Spleen (tissue), 11 donors: ENCODE measurements around the gene ATP1A4. TPM values are rescaled to one million over a fixed set of nuclear protein-coding genes. Genes with fewer than 3 reads are reported as not detected.

ENCODE experiments used
- DNase-seq: peaks from one replicate; pipeline ENCODE4 v3.0.0-alpha.2; 2020
- H3K27ac ChIP-seq, 8 donors: fragments of 200-600 bp; sonication (generic) in 7 of 8; 1 replicate in 4 of 8; 2 replicates in 4 of 8; pipeline versions ENCODE4 v1.5.0 to v1.8.0; 2016 to 2021; ENCODE audit warnings: inconsistent platforms in 4 of 8, mild to moderate bottlenecking in 4 of 8, moderate library complexity in 1 of 8
- H3K27me3 ChIP-seq, 7 donors: fragments of 200-600 bp; sonication (generic) in 6 of 7; replicated peaks in 1 of 7; 1 replicate in 4 of 7; 2 replicates in 3 of 7; pipeline versions ENCODE4 v1.5.0 to v1.8.0; 2016 to 2021; ENCODE audit warnings: inconsistent platforms in 3 of 7, mild to moderate bottlenecking in 1 of 7
- H3K36me3 ChIP-seq, 6 donors: fragments of 200-600 bp; sonication (generic) in 5 of 6; 1 replicate in 4 of 6; 2 replicates in 2 of 6; pipeline versions ENCODE4 v1.5.0 to v1.8.0; 2016 to 2021; ENCODE audit warnings: inconsistent platforms in 2 of 6
- H3K4me1 ChIP-seq, 6 donors: fragments of 200-600 bp; sonication (generic) in 5 of 6; 1 replicate in 3 of 6; 2 replicates in 3 of 6; pipeline versions ENCODE4 v1.5.0 to v1.8.0; 2016 to 2021; ENCODE audit warnings: inconsistent platforms in 3 of 6
- H3K4me3 ChIP-seq, 8 donors: fragments of 200-600 bp; sonication (generic) in 7 of 8; 1 replicate in 4 of 8; 2 replicates in 4 of 8; pipeline versions ENCODE4 v1.5.0 to v1.8.0; 2016 to 2021; ENCODE audit warnings: inconsistent platforms in 4 of 8, mild to moderate bottlenecking in 4 of 8, moderate library complexity in 2 of 8
- H3K9me3 ChIP-seq, 8 donors: fragments of 200-600 bp; sonication (generic) in 7 of 8; 1 replicate in 4 of 8; 2 replicates in 4 of 8; pipeline versions ENCODE4 v1.5.0 to v1.8.0; 2016 to 2021; ENCODE audit warnings: inconsistent platforms in 4 of 8
- CTCF ChIP-seq, 11 experiments: fragments of 200-600 bp in 7 of 11; fragments of 450-650 bp in 4 of 11; sonication (generic) in 4 of 11; IDR thresholded peaks in 8 of 11; conservative IDR thresholded peaks in 3 of 11; 1 replicate in 7 of 11; 2 replicates in 4 of 11; pipeline versions ENCODE4 v1.4.0 to v1.8.0; 2016 to 2021; ENCODE audit warnings: antibody characterized with exemption in 11 of 11, inconsistent platforms in 4 of 11, mild to moderate bottlenecking in 1 of 11
- POLR2A ChIP-seq, 3 donors: fragments of 450-650 bp; IDR thresholded peaks; one replicate each; pipeline ENCODE4 v1.5.1; 2017; ENCODE audit warnings: antibody characterized with exemption in 3 of 3, mild to moderate bottlenecking in 1 of 3
- POLR2AphosphoS5 ChIP-seq, 3 donors: sonication (generic); formaldehyde crosslinking; IDR thresholded peaks; one replicate each; pipeline ENCODE4 v1.5.1; 2017; ENCODE audit warnings: antibody characterized with exemption in 3 of 3
- WGBS, 5 donors: extraction: QIAGEN DNeasy Blood & Tissue Kit in 3 of 5; methylation state at CpG; one replicate each; pipeline versions ENCODE4 v1.1.5 to v1.1.7; 2013 to 2018; 5-methylcytosine and 5-hydroxymethylcytosine counted together
- intact Hi-C: fragments of 100-400 bp; cut with DNase I; formaldehyde crosslinking; loops from one replicate; pipeline ENCODE4 v1.15.0; 2023; ENCODE audit warnings: low total_unique reads
- polyA plus RNA-seq, 3 donors: library from polyadenylated mRNA; stranded (reverse); fragments of 200-250 nt; gene quantifications; one replicate each; pipeline ENCODE4 v1.2.1, GENCODE V29; 2013
- total RNA-seq, 7 donors: library from RNA; depleted of rRNA in 3 of 7; stranded (reverse); fragments of >200 nt in 3 of 7; fragmentation: NEBNext Ultra II Directional in 4 of 7; extraction: Animal tissue kit (Norgen Biotek cat#: 25700) in 4 of 7; gene quantifications; one replicate each; pipeline versions ENCODE4 v1.1.0 to v1.2.1, GENCODE V29; 2016 to 2021
- donor health status: healthy with polysubstance abuse.
- donor health status: DM: no; HTN: no; CAD: no; lungs with moderate emphysema.
- donor health status: DM: no; HTN: no; CAD: no.
- donor health status: Bipolar disorder and iron deficiency.
- donor health status: healthy.
- donor health status: DM: no; HTN: no; CAD: no.
- donor health status: DM: yes; HTN: yes; CAD: no.

ATP1A4 gene
- total and polyA plus RNA-seq, 10 donors: 0.70 to 2.9 (median 0.95) TPM; not detected in 2

DNA sequence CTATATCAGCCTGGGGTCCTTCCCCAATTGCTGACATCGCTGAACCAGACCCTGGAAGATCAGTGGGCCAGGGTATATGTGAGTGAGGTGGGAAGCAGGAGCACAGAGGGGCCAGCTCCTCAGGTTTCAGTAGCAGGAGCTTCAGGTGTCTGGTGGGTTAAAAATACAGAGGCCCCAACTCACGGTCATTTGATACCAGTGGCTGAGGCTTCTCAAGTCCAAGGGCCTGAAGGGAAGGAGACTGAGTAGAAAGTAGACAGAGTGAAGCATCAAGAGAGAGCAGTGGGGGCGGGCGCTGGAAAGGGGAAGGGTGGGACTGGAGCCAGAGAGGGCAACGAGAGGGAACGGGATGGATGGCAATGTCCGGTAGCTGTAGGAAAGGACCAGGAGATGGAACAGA, 36.9 kb downstream of the ATP1A4 start:
- Histone ChIP-seq H3K4me1 (peaks cover 0 to 18% (median 10%) of the 10 kb centered on the region in 6 donors), H3K9me3 (no peaks in the 10 kb centered on the region), H3K36me3 (no peaks in the 10 kb centered on the region), H3K4me3 (no peak overlapping the region), H3K27ac (no peak overlapping the region), H3K27me3 (no peaks in the 10 kb centered on the region)
- TF ChIP-seq POLR2A (IDR thresholded peaks at IDR 0.05): no peak
- TF ChIP-seq CTCF (IDR thresholded peaks at IDR 0.05 in 8 of 11, conservative IDR thresholded peaks at IDR 0.05 in 3 of 11): no peak
- TF ChIP-seq POLR2AphosphoS5 (IDR thresholded peaks at IDR 0.05): no peak
- DNase-seq: no peak
- WGBS, 5 donors: 81 to 89% (median 82%) methylated on average over 7 of the region's 7 CpGs
- intact Hi-C loops: loop anchor here (10.0 kb wide), 1 partner anchor 84 kb away; no protein-coding TSS in a partner anchor

DNA sequence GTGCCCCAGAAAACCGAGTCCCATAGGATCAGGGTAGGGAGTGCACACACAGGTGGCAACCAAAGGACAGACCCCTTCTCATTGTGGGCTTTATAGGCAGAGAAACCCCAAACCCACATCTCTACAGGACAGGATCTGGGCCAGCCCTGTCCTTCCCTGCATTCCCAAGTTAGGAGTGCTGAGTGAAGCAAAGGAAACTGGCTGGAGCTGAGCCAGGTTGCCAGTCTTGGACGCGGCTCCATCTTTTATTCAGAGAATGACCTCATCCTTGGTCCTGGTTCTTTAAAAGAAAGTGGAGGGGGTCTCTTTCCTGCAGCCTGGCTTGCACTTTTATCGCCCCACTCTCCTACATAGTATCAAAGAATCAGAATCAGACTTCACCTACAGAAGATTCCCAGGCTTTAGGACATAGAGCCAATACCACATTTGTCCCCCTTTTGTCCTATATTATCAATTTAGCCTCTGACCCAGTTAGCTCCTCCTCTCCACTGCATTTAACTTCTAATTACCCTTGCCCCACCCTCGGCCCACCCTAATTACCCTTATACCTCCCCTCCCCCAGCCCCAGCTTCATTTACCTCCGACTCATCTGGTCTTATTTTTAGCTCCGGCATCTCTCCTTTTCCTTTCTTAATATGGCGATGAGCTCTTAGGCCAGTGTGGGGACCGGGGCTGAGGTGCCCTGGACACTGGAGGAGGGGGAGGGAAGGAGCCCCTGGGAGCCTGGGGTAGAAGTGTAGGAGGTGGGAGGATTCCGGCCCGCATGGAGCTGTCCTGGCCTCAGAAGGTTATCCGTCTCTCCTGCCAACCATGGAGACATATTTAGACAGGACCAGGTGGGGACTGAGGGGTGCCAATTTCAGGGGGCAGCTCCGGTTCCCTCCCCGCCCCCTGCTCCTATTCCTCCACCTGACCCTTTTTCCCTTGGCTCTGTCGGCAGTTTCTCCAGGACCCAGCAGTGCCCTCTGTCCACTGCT, 38.5 kb downstream of the ATP1A4 start, which contains the start of gene CASQ1:
Gene CASQ1, plus strand, starts transcription at position 927 of the 977 bp plus-strand sequence. CDS start 177 bp downstream, outside the sequence.
- Histone ChIP-seq H3K27ac (no peak within 1 kb of the TSS), H3K4me3 (no peak within 1 kb of the TSS), H3K36me3 (no peaks in the 10 kb centered on the region), H3K27me3 (no peaks in the 10 kb centered on the region), H3K9me3 (no peaks in the 10 kb centered on the region), H3K4me1 (peaks cover 0 to 21% (median 12%) of the 10 kb centered on the region in 6 donors)
- intact Hi-C loops: loop anchor here (5.0 to 10.0 kb wide), 3 partner anchors 85 to 187 kb away; no protein-coding TSS in a partner anchor
- 78 to 83% (median 81%) methylated on average over 14 to 15 of the region's 15 CpGs for whole genome bisulfite sequencing, 5 donors
- no peak for DNase-seq
- no peak for TF ChIP-seq POLR2A (IDR thresholded peaks at IDR 0.05)
- no peak for TF ChIP-seq POLR2AphosphoS5 (IDR thresholded peaks at IDR 0.05)
- TF ChIP-seq CTCF (IDR thresholded peaks at IDR 0.05 in 8 of 11, conservative IDR thresholded peaks at IDR 0.05 in 3 of 11): no peak

- H3K9me3 ChIP-seq: no peaks in the 10 kb centered on the region
- intact Hi-C loops: loop anchor here (5.0 kb wide), 2 partner anchors 101 to 186 kb away; no protein-coding TSS in a partner anchor
- peaks cover 0 to 21% (median 12%) of the 10 kb centered on the region in 6 donors for H3K4me1 ChIP-seq
- TF ChIP-seq POLR2A (IDR thresholded peaks at IDR 0.05): no peak
- TF ChIP-seq POLR2AphosphoS5 (IDR thresholded peaks at IDR 0.05): no peak
- no peak for TF ChIP-seq CTCF (IDR thresholded peaks at IDR 0.05 in 8 of 11, conservative IDR thresholded peaks at IDR 0.05 in 3 of 11)
- 85 to 99% (median 87%) methylated on average over 3 of the region's 3 CpGs for WGBS, 5 donors
- H3K4me3 ChIP-seq: no peak overlapping the region
- H3K27ac ChIP-seq: no peak overlapping the region
- H3K36me3 ChIP-seq: no peaks in the 10 kb centered on the region
- H3K27me3 ChIP-seq: no peaks in the 10 kb centered on the region
- no peak for DNase-seq
These were observed 40.4 kb downstream of the ATP1A4 start for GRCh38 chr1:160191756-160192155.

GRCh38 chr1:160192234-160192633, 40.8 kb downstream of the ATP1A4 start:
- peaks cover 0 to 21% (median 12%) of the 10 kb centered on the region in 6 donors for H3K4me1 ChIP-seq
- no peak overlapping the region for H3K4me3 ChIP-seq
- H3K27ac ChIP-seq: no peak overlapping the region
- TF ChIP-seq POLR2A (IDR thresholded peaks at IDR 0.05): no peak
- TF ChIP-seq POLR2AphosphoS5 (IDR thresholded peaks at IDR 0.05): no peak
- TF ChIP-seq CTCF (IDR thresholded peaks at IDR 0.05 in 8 of 11, conservative IDR thresholded peaks at IDR 0.05 in 3 of 11): no peak
- H3K36me3 ChIP-seq: no peaks in the 10 kb centered on the region
- H3K9me3 ChIP-seq: no peaks in the 10 kb centered on the region
- intact Hi-C loops: loop anchor here (5.0 kb wide), 2 partner anchors 100 to 185 kb away; no protein-coding TSS in a partner anchor
- no peak for DNase-seq
- H3K27me3 ChIP-seq: no peaks in the 10 kb centered on the region
